GM06990 (cell line): ENCODE results near the gene FBXL19.

ENCODE experiments used
- DNase-seq: peaks from one replicate; pipeline ENCODE4 v3.0.0-alpha.2; 2011; ENCODE audit not compliant: insufficient read length; ENCODE audit errors: extremely low read depth
- H3K27me3 ChIP-seq: replicated peaks from 2 replicates; pipeline ENCODE4 v1.6.0; 2011; ENCODE audit warnings: low read length; ENCODE audit not compliant: control insufficient read depth, insufficient read depth
- H3K36me3 ChIP-seq: 2 replicates; pipeline ENCODE4 v1.5.1; 2011; ENCODE audit warnings: low read length; ENCODE audit not compliant: control insufficient read depth, insufficient read depth
- H3K4me3 ChIP-seq: replicated peaks from 2 replicates; pipeline ENCODE4 v1.5.1; 2011; ENCODE audit warnings: low read depth, mild to moderate bottlenecking, control low read depth, low read length
- TF ChIP-seq, protein P1 (sequence below): IDR thresholded peaks from 2 replicates; pipeline ENCODE4 v1.5.1; 2011; ENCODE audit warnings: low read length, control low read depth, mild to moderate bottlenecking, inconsistent platforms; ENCODE audit not compliant: insufficient read depth, poor library complexity, severe bottlenecking

Gene FBXL19, protein sequence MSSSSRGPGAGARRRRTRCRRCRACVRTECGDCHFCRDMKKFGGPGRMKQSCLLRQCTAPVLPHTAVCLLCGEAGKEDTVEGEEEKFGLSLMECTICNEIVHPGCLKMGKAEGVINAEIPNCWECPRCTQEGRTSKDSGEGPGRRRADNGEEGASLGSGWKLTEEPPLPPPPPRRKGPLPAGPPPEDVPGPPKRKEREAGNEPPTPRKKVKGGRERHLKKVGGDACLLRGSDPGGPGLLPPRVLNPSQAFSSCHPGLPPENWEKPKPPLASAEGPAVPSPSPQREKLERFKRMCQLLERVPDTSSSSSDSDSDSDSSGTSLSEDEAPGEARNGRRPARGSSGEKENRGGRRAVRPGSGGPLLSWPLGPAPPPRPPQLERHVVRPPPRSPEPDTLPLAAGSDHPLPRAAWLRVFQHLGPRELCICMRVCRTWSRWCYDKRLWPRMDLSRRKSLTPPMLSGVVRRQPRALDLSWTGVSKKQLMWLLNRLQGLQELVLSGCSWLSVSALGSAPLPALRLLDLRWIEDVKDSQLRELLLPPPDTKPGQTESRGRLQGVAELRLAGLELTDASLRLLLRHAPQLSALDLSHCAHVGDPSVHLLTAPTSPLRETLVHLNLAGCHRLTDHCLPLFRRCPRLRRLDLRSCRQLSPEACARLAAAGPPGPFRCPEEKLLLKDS

DNA sequence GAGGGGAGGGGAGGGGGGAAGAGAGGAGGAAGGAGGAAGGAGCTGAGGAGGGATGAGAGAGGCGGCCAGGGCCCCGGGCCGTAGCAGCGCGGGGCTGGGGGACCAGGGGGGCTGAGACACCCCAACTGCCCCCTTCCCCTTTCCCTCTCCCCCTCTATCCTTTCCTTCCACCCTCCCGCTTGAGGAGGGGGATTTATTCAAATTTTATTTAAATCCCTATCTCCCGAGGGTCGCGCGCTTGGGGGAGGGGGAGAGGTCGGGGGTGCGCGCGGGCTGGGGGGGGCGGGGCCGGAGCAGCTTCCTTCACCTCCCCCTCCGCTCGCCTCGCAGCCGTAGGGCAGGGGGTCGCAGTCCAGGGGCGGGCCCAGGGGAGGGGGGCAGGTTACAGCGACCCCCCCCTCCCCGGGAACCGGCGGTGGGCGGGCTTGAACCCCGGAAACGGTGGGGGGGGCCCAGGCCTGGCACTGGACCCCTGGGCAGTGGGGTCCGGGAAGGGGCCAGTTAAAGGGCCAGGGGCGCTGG lies at the start of gene FBXL19:
Gene FBXL19 (plus strand): TSS at position 19 of the 522 bp plus-strand sequence. CDS start 2,183 bp downstream, outside the sequence.
- TF ChIP-seq, protein P1, sequence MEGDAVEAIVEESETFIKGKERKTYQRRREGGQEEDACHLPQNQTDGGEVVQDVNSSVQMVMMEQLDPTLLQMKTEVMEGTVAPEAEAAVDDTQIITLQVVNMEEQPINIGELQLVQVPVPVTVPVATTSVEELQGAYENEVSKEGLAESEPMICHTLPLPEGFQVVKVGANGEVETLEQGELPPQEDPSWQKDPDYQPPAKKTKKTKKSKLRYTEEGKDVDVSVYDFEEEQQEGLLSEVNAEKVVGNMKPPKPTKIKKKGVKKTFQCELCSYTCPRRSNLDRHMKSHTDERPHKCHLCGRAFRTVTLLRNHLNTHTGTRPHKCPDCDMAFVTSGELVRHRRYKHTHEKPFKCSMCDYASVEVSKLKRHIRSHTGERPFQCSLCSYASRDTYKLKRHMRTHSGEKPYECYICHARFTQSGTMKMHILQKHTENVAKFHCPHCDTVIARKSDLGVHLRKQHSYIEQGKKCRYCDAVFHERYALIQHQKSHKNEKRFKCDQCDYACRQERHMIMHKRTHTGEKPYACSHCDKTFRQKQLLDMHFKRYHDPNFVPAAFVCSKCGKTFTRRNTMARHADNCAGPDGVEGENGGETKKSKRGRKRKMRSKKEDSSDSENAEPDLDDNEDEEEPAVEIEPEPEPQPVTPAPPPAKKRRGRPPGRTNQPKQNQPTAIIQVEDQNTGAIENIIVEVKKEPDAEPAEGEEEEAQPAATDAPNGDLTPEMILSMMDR = no peak
- Histone ChIP-seq H3K36me3 (peaks cover 5% of the 10 kb centered on the region), H3K4me3 (peak within 1 kb of the TSS; percentile 78), H3K27me3 (no peaks in the 10 kb centered on the region)
- no peak for DNase-seq

DNA sequence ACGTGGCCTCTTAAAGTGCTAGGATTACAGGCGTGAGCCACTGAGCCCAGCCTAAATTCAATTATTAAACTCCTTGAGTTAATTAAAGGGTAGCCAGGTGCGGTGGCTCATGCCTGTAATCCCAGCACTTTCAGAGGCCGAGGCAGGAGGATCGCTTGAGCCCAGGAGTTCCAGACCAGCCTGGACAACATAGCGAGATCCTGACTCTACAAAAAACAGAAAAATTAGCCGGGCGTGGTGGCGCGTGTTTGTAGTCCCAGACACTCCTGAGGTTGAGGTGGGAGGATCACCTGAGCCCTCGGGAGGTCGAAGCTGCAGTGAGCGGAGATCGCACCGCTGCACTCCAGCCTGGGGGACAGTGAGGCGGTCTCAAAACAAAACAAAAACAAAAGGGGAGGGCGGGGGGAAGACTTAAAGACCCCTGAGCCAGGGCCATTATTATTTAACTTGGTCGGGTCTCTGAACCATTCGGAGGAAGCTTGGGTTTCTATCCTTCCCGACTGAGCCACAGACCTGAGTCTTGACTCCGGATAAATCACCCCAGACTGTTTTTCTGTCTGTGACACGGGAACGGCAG lies 49.0 kb upstream of the FBXL19 start:
- H3K27me3 ChIP-seq = no peaks in the 10 kb centered on the region
- DNase-seq = no peak
- H3K36me3 ChIP-seq = peaks cover 4% of the 10 kb centered on the region
- TF ChIP-seq, protein P1 = no peak
- peak overlapping the region; percentile 86 for H3K4me3 ChIP-seq

DNA sequence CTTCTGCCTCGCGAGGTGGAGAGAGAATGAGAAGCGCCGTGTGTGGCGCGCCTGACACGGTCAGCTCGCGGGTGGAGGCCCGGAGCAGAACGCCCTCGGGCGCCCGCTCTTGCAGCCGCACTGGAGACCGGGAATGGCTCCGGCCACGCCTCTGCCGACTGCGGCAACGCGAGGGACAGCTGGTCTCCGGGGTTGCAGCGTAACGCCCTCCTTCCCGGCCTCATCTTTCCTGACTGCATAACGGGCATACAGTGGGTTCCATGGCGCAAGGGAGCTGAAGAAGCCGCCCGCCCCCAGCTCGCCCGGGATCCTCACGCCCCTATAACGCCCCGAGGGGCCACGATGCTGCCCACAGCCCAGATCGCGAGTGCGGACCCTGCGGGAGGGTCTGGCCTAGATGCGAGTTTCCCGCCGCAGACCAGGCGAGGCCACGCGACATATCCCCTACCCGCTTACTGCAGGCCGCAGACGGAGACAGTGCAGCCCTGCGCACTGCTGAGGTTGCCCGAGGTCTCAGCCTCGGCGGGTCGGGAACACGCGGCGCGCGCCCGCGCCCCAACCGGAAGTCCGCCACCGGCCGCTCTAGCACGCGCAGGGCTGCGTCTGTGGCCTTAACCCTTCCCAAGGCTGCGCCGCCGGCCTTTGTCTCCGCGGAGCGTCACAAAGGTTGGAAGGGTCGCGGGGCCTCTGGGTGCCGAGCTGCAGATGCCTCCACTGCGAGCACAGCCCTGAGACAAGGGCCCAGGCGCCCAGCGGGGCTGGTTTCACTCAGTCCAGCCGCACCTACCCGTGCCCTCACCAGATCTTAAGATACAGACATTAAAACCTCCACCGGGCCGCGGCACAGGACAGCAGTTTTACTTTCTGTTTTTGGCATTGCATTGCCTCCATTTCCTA lies 48.3 kb upstream of the FBXL19 start:
- TF ChIP-seq, protein P1 = no peak
- peak; percentile 97 for DNase-seq
- peaks cover 4% of the 10 kb centered on the region for H3K36me3 ChIP-seq
- peak overlapping the region; percentile 86 for H3K4me3 ChIP-seq
- H3K27me3 ChIP-seq = no peaks in the 10 kb centered on the region

DNA sequence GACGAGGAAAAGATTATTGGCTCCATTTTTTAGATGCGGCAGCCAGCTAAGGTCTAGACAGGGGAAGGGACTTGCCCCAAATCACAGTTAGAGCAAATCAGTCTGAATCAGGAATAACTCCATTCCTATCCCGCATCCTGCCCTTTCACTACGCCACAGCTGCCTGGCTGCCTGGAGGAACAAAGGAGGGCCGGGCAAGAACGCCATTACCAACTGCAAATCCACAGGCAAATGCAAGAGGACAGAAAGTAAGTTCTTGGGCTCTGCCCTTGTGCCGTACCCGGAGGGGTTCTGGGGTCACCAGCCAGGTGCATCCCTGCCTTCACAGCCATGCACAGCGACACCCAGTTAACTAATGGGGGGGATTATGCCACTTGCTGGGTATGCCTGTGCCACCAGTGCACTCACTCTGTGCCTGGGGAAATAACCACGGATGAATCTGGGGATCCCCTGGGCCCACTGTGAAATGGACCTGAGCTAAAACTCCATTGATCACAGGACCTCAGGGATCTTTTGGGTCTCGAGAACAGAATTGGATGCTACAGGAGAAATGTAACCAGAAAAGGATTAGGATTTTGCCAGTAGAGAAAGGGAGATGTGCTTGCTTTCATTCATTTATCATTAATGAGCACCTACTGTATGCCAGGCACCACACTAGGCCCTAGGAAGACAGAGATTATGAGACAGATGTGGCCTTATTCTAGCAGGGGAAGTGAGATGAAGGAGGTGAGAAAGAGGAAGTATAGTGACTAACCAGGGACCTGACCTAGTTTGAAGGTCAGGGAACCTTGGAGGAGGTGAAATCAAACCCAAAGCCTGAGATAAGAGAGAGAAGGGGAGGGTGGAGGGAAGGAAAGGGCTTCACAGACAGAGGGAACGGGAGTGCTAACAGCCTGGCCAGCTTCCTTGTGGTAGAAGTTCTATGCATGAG lies 47.2 kb upstream of the FBXL19 start:
- Histone ChIP-seq H3K4me3 (peak overlapping the region; percentile 86), H3K27me3 (no peaks in the 10 kb centered on the region), H3K36me3 (peaks cover 4% of the 10 kb centered on the region)
- TF ChIP-seq, protein P1 = no peak
- peak; percentile 63 for DNase-seq
